Mononuclear cell (primary cell): ENCODE data around the gene NFKBIE. TPM values are rescaled to one million over a fixed set of nuclear protein-coding genes. Genes with fewer than 3 reads are reported as not detected.

Source experiments
- H3K27me3 ChIP-seq: 2 replicates; pipeline ENCODE4 v1.6.0; 2011; ENCODE audit warnings: low read length, control low read depth; ENCODE audit not compliant: insufficient read depth
- H3K4me1 ChIP-seq: 2 replicates; pipeline ENCODE4 v1.5.1; 2011; ENCODE audit warnings: mild to moderate bottlenecking, low read length, control low read depth; ENCODE audit not compliant: insufficient read depth
- H3K4me3 ChIP-seq: 2 replicates; pipeline ENCODE4 v1.5.1; 2011; ENCODE audit warnings: mild to moderate bottlenecking, low read length, moderate library complexity
- H3K9me3 ChIP-seq: 2 replicates; pipeline ENCODE4 v1.5.1; 2011; ENCODE audit warnings: low read depth, mild to moderate bottlenecking, control low read depth, low read length
- total RNA-seq: library from RNA; depleted of rRNA; stranded (reverse); fragments of >200 nt; gene quantifications from one replicate; pipeline ENCODE4 v1.2.3, GENCODE V29; 2012

NFKBIE gene
- total RNA-seq, 1 donor: 125 TPM

DNA sequence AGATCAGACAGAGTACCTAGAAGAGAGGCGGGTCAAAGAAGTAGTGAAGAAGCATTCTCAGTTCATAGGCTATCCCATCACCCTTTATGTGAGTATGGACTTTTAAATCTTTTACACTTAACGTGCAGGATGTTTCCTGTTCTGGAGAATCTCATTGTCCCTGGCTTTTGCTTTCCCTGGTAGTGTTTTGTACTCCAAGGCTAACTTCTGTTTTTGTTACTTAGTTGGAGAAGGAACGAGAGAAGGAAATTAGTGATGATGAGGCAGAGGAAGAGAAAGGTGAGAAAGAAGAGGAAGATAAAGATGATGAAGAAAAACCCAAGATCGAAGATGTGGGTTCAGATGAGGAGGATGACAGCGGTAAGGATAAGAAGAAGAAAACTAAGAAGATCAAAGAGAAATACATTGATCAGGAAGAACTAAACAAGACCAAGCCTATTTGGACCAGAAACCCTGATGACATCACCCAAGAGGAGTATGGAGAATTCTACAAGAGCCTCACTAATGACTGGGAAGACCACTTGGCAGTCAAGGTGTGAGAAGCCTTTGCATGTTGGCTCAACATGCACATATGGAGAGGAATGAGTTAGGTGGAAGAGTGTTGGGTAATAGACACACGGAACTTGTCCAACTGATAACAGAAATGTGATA, 15.2 kb downstream of the NFKBIE start:
- no peak overlapping the region for H3K4me3 ChIP-seq
- H3K4me1 ChIP-seq: peaks cover 28% of the 10 kb centered on the region
- H3K27me3 ChIP-seq: no peaks in the 10 kb centered on the region
- no peaks in the 10 kb centered on the region for H3K9me3 ChIP-seq

DNA sequence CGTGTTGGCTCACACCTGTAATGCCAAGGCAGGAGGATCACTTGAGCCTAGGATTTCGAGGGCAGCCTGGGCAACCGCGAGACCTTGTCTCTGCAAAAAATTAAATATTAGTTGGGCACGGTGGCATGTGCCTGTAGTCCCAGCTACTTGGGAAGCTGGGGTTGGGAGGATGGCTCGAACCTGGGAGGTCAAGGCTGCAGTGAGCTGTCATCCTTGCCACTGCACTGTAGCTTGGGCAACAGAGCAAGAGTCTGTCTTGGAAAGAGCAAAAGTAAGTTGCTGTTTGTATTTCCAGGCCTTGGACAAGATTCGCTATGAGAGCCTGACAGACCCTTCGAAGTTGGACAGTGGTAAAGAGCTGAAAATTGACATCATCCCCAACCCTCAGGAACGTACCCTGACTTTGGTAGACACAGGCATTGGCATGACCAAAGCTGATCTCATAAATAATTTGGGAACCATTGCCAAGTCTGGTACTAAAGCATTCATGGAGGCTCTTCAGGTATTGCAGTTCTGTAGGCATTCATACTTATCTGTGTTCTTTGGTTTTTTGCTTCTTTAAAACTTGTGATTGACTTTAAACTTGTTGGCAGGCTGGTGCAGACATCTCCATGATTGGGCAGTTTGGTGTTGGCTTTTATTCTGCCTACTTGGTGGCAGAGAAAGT, 16.1 kb downstream of the NFKBIE start:
- Histone ChIP-seq H3K4me1 (peaks cover 28% of the 10 kb centered on the region), H3K27me3 (no peaks in the 10 kb centered on the region), H3K4me3 (no peak overlapping the region), H3K9me3 (no peaks in the 10 kb centered on the region)

DNA sequence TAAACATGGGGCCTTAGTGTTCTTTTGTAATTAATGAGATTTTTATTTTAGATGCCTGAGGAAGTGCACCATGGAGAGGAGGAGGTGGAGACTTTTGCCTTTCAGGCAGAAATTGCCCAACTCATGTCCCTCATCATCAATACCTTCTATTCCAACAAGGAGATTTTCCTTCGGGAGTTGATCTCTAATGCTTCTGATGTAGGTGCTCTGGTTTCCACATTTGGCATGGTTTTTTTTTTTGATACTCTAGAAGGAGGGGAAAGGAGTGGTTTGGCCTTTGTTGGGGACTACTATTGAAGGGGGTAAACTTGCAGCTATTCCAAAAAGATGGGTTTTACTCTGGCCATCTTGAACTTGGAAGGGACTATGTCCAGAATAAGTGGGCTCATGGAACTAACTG, 16.8 kb downstream of the NFKBIE start:
- Histone ChIP-seq H3K9me3 (no peaks in the 10 kb centered on the region), H3K4me1 (peaks cover 28% of the 10 kb centered on the region), H3K4me3 (peak overlapping the region; percentile 92), H3K27me3 (no peaks in the 10 kb centered on the region)

DNA sequence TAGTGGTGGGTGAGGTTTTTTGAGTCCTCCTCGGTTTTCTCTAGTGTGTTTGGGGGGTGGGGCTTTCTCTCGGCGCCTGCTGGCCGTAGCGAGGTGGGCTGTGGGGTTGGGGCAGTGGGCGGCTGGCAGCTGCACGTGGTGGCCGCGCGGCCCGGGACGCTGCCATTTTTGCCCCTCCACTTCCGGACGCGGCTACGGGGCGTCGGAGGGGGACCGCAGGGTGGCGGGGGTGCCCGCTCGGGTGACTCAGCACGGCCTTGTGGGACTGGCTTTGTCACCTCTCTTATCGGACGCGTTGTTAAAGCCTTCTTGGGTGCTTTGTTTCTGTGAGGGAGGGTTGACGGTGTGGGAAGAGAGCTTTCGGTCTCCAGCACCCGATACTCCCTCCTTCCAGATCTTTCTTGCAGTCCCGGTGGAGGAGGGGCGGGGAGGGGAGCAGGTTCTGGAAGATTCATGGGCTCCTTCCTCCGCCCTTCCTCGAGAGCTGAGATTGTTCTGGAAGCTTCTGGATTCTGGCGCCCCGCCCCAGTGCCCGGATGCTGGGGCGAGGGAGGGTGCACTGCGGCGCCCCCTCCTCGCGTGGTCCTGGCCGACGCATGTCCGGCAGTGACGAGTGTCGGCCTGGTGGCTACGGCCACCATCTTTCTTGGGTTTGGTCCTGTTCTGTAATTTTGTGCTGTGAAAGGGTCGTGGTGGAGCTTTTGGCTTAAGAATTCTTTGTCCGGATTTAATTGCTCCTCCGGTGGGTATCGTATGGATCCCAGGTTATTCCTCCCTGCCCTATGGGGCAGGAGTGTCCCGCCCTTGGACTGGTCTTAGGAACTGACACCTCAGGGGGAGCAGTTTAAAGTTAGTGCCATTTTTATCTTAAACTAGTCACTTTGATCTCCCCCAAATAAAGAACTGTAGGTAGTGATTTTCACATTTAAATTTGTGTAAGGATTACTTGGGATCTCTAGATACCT, 17.7 kb downstream of the NFKBIE start:
- H3K27me3 ChIP-seq: no peaks in the 10 kb centered on the region

DNA sequence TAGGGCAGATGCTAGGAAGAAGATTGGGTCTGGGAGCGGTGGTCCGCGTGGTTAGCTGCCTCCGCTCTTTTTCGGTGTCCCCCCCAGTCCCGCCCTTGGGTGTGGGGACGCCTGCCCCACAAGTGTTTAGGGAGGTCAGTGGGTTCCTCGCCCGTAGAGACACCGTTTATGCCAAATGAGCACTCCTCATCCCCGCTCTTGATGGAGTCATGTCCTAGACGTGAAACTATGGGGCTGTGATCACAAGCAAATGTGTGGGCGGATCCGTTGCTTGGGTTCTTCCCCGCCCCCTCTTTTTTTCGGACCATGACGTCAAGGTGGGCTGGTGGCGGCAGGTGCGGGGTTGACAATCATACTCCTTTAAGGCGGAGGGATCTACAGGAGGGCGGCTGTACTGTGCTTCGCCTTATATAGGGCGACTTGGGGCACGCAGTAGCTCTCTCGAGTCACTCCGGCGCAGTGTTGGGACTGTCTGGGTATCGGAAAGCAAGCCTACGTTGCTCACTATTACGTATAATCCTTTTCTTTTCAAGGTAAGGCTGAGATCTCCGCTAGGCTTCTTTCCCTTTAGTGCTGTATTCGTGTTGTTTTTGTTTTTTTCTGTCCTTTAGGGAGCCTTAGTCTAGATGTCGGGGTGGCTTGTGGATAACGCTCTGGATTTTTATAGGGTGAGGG, 18.6 kb downstream of the NFKBIE start, which contains the start of gene HSP90AB1:
Gene HSP90AB1, plus strand, starts transcription at position 439 of the 675 bp plus-strand sequence. CDS start 1,529 bp downstream, outside the sequence.
- H3K9me3 ChIP-seq: no peaks in the 10 kb centered on the region
- peak within 1 kb of the TSS; percentile 92 for H3K4me3 ChIP-seq
- no peaks in the 10 kb centered on the region for H3K27me3 ChIP-seq
- H3K4me1 ChIP-seq: peaks cover 28% of the 10 kb centered on the region

More for the DNA sequence above, 17.7 kb downstream of the NFKBIE start:
- Histone ChIP-seq H3K9me3 (no peaks in the 10 kb centered on the region), H3K4me1 (peaks cover 28% of the 10 kb centered on the region), H3K4me3 (peak overlapping the region; percentile 92)

DNA sequence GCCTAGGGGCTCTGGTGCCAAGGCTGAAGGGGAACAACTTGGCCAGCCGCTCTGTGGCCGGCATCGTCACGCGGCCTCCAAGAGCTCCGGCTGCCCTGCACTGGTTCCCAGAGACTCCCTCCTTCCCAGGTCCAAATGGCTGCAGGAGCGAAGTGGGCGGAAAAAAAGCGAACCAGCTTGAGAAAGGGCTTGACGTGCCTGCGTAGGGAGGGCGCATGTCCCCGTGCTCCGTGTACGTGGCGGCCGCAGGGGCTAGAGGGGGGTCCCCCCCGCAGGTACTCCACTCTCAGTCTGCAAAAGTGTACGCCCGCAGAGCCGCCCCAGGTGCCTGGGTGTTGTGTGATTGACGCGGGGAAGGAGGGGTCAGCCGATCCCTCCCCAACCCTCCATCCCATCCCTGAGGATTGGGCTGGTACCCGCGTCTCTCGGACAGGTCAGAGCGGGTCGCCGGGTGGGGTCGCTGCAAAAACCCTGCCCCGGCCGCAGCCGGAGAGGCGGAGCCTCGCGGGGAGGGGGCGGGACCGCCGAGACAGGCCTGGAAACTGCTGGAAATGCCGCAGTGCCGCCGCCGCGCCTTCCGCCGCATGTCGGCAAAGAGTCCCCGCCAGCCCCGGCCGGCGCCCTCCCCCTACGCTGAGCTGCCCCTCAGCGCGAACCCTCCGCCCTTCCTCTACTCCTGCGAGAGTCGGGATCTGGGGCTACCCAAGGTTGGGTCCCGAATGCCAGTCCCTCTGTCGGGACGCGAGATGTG, 19.3 kb downstream of the NFKBIE start:
- H3K27me3 ChIP-seq: no peaks in the 10 kb centered on the region
- peaks cover 28% of the 10 kb centered on the region for H3K4me1 ChIP-seq
- no peaks in the 10 kb centered on the region for H3K9me3 ChIP-seq
- peak overlapping the region; percentile 92 for H3K4me3 ChIP-seq

DNA sequence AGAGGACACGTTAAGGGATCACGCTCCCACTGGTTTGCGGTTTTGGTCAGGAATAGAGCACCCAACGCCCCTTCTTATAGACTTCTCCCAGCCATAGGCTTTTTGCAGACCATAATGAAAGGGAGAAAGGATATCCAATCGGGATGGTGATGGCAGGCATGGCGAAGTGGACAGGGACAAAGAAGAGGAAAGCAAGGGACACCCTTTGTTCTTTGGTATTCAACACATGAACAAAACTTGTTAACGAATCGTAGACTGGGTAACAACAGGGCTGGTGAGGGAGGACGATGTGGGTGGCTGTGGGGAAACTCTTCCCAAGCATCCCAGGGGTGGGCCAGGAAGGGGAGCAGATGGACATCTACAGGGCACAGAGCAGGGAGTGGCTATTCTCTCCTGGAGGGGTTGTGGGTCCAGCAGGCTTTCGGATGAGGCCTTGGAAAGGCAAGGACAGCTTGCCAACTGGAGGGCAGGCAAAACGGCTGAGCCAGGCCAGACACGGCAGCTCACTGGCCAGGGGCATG, 19.9 kb downstream of the NFKBIE start:
- H3K27me3 ChIP-seq: no peaks in the 10 kb centered on the region
- H3K4me3 ChIP-seq: peak overlapping the region; percentile 92
- peaks cover 28% of the 10 kb centered on the region for H3K4me1 ChIP-seq
- H3K9me3 ChIP-seq: no peaks in the 10 kb centered on the region

DNA sequence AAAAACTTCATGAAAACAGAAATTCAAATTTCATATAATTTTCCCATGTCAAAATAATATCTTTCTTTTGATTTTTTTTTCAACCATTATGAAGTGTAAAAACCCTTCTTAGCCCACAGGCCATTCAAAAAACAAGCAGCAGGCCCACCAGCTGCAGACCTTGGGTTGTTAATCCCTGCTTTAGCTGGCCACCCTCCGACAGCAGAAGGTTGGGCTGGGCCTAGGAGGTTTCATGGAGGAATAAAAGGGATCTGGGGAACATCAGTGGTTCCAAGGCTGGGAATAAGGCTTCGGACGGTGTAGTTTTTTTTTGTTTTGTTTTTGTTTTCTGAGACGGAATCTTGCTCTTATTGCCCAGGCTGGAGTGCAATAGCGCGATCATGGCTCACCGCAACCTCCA, 22.0 kb downstream of the NFKBIE start:
- no peaks in the 10 kb centered on the region for H3K27me3 ChIP-seq
- peaks cover 15% of the 10 kb centered on the region for H3K4me1 ChIP-seq
- no peaks in the 10 kb centered on the region for H3K9me3 ChIP-seq

DNA sequence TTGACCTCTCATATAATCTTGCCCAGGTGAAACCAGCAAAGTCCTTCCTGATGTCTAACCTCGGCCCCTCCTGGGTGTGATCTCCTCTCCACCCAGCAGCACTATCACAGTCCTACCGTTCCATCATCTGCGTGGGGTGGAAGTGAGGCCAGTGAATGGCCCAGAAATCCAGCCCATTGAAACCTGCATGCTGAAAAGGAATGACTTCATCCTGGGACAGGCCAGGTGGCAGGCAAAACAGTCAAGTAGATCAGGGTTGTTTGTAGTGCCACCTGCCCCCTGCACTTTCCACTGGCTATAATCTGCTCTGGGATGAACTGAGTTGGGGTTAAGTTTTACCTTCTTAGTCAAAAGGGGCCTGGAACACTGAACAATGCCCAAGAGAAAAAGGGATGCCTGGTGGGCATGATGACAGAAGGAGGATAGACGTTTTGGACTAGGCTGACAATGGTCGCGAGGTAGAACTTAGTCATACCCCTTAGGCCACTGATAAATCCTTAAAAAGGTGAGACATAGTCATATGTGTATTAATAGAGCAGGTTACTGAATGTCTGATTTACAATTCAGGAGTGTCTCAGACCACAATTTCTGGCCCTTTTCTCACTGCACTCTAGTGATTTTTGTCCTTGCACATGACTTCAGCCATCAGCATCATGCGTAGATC, 26.5 kb downstream of the NFKBIE start:
- no peaks in the 10 kb centered on the region for H3K9me3 ChIP-seq
- peaks cover 24% of the 10 kb centered on the region for H3K4me1 ChIP-seq
- no peak overlapping the region for H3K4me3 ChIP-seq
- no peaks in the 10 kb centered on the region for H3K27me3 ChIP-seq

More for the DNA sequence above, 22.0 kb downstream of the NFKBIE start:
- H3K4me3 ChIP-seq: no peak overlapping the region

DNA sequence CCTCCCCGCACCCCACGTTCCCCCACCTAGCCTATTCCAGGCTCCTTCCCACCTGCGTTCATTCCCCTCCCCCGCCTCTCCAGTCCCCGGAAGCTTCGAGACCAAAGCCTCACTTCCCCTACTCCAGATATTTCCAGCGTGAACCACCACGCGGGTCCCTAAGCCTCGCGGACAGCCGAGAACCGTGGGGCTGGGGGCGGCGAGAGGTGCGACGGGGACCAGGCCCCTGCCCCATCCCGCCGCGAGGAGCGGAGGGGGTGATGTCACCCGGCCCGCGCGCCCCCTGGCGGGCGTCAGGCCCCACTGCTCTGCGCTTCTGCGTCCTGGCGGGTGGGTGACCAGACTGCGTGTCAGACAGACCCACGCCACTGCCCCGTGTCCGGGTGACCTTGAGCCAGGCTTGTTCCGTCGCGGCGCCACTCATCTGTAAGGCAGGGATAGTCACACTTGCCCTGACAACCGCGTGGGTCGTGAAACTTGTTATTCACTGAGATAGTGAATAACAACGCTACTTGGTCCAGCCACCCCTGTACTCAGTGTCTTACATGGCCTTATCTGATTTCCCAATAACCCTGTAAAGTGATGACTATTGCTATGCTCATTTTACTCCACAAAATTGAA, 27.4 kb downstream of the NFKBIE start:
- Histone ChIP-seq H3K27me3 (no peaks in the 10 kb centered on the region), H3K9me3 (no peaks in the 10 kb centered on the region), H3K4me1 (peaks cover 32% of the 10 kb centered on the region), H3K4me3 (peak overlapping the region; percentile 68)

DNA sequence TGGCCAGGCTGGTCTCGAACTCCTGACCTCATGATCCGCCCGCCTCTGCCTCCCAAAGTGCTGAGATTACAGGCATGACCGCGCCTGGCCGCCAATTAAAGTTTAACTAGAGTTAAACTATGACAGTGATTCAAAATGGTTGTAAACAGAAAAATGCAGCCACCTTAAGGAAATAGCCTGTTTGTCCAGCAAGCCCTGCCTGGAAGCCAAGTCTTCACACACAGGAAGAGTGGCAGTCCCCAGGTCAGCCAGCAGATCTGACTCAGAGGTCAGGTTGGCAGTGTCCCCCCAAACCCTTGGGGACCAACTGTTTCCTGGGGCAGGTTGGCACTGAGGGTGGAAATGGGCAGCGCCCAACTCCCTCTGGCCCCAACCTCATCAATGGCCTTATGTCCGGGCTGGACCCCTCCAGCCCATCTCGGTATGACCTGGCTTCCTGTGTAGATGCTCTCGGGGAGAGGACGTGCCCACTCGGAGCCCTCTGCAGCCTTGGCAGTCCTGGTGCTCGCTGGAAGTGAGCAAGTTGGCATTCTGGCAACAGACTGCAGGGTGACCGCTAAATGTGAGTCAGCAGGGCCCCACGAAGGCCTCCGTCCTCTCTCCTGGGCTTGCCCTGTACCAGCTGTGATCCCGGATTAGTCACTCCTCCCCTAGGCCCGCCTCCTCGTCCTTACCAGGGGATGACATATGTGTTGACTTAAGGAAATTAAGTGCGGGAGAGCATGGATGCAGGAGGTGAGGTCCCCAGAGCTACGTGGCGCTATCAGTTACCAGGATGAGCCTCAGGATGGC, 28.1 kb downstream of the NFKBIE start:
- H3K4me3 ChIP-seq: peak overlapping the region; percentile 68
- no peaks in the 10 kb centered on the region for H3K27me3 ChIP-seq

DNA sequence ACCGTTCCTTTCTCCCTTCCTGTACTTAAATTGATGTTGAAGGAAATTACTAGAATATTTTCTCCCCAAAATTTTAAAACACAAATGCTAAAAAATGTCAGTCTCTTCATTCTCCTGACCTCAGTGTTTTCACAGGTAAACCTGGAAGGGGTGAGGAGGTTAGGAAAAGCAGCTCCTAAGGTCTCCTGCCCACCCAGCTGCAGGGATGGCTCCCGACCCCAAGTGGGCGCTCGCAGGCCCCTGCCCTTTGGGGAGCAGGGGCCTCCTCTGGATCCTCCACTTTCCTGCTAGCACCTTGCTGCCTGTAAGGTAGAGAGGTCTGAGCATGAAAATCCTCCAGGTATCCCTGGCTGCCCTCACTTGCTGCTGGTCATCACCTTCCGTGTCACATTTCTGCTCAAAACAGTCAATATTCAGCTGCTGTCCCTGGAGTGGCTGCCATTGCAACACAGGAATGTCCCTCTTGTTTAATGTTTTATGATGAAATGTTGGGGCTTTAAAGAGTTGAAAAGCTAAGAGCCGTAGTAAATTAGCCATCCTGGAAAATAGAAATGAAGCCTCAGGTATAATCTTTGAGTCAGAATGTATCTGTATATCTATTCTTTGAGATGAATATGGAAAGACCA, 29.3 kb downstream of the NFKBIE start:
- Histone ChIP-seq H3K27me3 (no peaks in the 10 kb centered on the region), H3K9me3 (no peaks in the 10 kb centered on the region), H3K4me3 (no peak overlapping the region), H3K4me1 (peaks cover 32% of the 10 kb centered on the region)

More for the DNA sequence above, 28.1 kb downstream of the NFKBIE start:
- Histone ChIP-seq H3K9me3 (no peaks in the 10 kb centered on the region), H3K4me1 (peaks cover 32% of the 10 kb centered on the region)
